Left lobe of liver (tissue), 2 donors: Measurements from ENCODE around the gene SAE1. TPM values are rescaled to one million over a fixed set of nuclear protein-coding genes. Genes with fewer than 3 reads are reported as not detected.
"Not testable (repeated sequence)": the region's sequence is repeated elsewhere in the genome, so short reads cannot be mapped to it uniquely, and the experiment has no call there.

Experiments
- ATAC-seq: fragments of 200-7000 bp; cut with Tn5 transposase; one replicate; pipeline ENCODE4 v1.9.1; 2020; ENCODE audit warnings: mild to moderate bottlenecking, moderate library complexity
- DNase-seq: peaks from one replicate; pipeline ENCODE4 v3.0.0-alpha.2; 2020; ENCODE audit warnings: low spot score
- total RNA-seq: library from RNA; stranded (reverse); gene quantifications from one replicate; pipeline ENCODE4 v1.2.1, GENCODE V29; 2021
- donor health status: DM: no; HTN: no; CAD: no; lungs with moderate emphysema.
- donor health status: DM: no; HTN: yes; CAD: no.

The SAE1 gene
- total RNA-seq, 1 donor from 2014 or later, result 22.0 TPM

GRCh38 chr19:47124937-47125668 is 5.5 kb upstream of the SAE1 start:
- DNase-seq, result no peak

DNA sequence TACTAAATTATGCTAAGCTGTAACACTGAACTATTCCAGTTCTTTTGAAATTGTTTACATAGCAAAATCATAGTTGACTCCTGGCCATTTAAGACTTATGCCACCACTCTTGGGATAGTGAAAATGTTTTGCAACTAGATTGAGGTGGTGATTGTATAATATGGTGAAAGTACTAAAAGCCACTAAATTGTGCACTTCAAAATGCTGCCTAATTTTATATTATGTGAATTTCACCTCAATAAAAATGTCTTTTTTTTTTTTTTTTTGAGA is 5.0 kb upstream of the SAE1 start:
- no peak for DNase-seq
- peak; percentile 17 for ATAC-seq

More at GRCh38 chr19:47124937-47125668, 5.5 kb upstream of the SAE1 start:
- ATAC-seq, result peak; percentile 95

DNA sequence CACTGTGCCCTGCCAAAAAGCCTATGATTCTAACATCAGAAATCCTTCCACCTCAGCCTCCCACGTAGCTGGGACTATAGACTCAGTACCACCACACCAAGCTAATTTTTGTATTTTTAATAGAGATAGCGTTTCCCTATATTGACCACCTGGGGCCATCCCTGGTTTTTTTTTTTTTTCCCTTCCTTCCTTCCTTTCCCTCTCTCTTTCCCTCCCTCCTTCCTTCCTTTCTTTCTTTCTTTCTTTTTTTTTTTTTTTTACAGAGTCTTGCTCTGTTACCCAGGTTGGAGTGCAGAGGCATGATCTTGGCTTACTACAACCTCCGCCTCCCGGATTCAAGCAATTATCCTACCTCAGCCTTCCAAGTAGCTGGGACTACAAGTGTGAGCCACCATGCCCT is 1.1 kb upstream of the SAE1 start:
- no peak for ATAC-seq
- DNase-seq, result no peak

DNA sequence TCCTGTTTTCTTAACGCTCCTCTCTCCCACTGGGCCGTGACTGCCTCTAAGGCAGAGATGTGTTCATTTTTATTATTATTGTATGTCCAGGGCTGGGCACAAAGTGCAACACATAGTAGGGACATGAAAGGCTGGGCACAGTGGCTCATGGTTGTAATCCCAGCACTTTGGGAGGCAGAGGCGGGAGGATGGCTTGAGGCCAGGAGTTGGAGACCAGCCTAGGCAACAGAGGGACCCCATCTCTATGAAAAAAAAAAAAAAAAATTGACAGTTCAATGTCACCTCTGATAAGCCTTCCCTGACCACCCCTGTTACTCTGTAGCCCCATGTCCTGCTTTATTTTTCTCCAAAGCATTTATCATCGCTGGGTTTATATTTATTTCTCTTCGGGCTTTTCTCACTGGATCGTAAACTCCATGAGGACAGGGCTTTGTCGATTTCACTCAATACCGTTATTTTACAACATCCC is 481 bp upstream of the SAE1 start:
- ATAC-seq (no peak), DNase-seq (no peak)

DNA sequence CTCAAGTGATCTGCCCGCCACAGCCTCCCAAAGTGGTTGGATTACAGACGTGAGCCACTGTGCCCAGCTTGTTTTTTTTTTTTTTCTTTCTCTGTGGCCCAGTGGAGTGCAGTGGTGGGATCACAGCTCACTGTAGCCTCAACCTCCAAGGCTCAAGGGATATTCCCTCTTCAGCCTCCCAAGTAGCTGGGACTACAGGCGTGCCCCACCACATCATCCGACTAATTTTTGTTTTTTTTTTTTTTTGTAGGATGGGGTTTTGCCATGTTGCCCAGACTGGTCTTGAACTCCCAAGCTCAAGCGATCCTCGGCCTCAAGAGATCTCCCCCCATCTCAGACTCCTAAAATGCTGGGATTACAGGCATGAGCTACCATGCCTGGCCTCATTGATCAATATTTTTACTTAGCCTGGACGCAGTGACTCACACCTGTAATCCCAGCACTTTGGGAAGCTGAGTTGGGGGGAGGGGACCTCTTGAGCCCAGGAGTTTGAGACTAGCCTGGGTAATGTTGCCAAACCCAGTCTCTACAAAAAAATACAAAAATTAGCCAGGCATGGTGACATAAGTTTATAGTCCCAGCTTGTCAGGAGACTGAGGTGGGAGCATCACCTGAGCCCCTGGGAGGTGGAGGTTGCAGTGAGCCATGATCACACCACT is 1.7 kb downstream of the SAE1 start:
- ATAC-seq, result no peak
- DNase-seq, result no peak

- ATAC-seq, result no peak
- DNase-seq, result no peak
Observed at GRCh38 chr19:47133021-47133471, 2.4 kb downstream of the SAE1 start.

- ATAC-seq (no peak), DNase-seq (no peak)
Observed at GRCh38 chr19:47134545-47134944, 3.9 kb downstream of the SAE1 start.

DNA sequence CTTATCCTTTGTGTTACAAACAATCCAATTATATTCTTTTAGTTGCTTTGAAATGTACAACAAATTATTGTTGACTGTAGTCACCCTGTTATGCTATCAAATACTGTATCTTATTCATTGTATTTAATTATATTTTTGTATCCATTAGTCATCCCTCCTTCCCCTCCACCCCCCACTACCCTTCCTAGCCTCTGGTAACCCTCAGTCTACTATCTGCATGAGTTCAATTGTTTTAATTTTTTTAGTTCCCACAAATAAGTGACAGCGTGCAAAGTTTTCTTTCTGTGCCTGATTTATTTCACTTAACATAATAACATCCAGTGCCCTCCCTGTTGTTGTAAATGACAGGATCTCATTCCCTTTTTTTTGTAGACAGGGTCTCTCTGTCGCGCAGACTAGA is 4.5 kb downstream of the SAE1 start:
- no peak for DNase-seq
- ATAC-seq, result no peak

GRCh38 chr19:47141252-47141651 is 10.6 kb downstream of the SAE1 start:
- not testable (repeated sequence) for DNase-seq, ATAC-seq

DNA sequence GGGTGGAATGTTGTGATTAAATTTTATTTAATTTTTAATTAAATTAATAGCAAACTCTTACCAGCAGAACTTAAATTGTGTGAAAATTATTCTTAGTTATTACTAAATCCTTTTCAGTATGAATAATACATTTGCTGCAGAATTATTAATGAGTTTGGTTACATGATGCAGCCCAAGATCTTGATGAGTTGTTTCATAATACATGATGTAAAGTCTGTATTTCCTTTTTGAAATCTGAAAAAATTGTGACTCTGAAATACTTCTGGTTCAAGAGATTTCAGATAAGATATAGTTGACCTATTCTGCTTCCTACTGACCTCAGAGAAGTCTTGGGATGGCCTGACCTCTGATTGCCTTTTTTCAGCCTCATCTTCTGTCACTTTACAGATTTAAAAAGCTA is 11.1 kb downstream of the SAE1 start:
- DNase-seq (no peak), ATAC-seq (no peak)

DNA sequence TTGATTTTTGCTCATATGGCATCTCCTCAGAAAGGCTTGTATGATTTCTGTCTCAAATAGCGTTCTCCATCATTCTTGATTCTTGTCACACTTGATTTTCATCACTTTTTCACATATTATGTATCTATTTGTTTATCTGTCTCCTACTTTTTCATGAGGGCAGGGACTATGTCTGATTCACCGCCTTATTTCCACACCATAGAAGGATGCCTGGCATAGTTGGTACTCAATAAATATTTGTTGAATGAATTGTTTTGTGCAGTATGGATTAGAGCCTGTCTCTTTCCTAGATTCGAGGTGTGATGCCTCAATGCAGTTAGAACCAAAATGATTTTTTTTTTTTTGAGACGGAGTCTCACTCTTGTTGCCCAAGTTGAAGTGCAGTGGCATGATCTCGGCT is 12.1 kb downstream of the SAE1 start:
- no peak for ATAC-seq

DNA sequence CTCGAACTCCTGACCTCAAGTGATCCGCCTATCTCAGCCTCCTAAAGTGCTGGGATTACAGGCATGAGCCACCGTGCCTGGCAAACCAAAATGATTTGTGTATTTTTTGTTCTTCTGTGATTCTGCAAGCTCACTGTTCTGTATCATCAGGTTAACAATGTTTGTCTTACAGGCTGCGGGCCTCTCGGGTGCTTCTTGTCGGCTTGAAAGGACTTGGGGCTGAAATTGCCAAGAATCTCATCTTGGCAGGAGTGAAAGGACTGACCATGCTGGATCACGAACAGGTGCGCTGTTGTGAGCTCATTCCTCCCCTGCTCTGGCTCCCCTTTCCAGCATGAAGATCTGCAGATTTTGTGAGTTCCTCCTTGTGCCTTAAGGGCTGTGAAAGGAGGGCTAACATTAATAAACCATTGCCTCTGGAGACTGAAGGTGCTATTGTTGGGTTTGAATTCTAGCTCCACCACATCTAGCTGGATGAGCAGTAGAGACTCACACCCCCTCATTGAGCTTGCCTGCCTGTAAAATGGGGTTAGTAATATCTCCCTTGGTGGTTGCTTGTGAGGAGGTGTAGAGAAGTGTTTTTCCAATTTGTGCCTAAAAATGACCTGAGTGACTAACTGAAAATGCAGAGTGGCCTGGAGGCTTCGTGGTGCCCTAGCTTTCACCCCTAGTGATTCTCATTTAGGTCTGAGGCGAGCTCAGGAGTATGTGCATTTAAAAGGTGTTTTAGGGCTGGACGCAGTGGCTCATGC is 12.9 kb downstream of the SAE1 start:
- no peak for DNase-seq
- no peak for ATAC-seq

More for the DNA sequence above, 12.1 kb downstream of the SAE1 start:
- DNase-seq, result no peak

- ATAC-seq, result no peak
- no peak for DNase-seq
Observed at GRCh38 chr19:47144630-47145029, 14.0 kb downstream of the SAE1 start.

DNA sequence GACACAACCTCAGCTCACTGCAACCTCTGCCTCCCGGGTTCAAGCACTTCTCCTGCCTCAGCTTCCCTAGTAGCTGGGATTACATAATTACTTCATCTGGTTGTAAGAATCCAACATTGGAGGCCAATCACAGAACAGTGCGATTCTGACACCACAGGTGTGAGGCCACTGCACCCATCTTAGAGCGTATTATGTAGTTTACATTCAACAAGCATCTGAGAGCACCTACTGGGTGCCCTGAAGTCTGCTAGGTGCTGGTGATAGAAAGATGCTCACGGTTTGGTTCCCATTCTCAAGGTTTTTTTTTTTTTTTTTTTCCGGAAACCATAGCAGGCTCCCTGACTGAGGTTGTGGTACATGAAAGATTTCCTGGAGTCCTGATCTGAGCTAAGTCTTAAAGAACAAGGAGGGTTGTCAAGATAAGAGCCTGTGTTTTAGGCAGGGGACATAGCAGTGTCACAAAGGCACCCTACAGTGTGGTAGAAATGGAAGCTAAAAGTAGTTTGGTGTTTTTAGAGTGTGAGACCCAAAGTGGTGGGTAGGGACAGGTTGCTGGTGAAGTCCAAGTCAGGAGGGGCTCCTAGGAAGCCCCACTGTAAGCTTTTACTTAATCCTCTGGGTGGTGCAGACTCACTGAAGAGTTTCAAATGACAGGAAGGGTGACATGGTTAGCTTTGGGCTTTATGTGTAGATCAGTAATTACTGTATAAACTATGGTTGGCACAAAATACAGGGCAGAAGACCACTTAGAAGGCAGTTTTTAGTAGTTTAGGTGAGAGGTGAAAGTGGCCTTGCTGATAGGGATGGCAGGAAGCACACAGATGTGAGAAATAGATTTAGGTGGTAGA is 15.2 kb downstream of the SAE1 start:
- ATAC-seq (no peak), DNase-seq (no peak)

- no peak for ATAC-seq
- no peak for DNase-seq
Observed at GRCh38 chr19:47146920-47147319, 16.3 kb downstream of the SAE1 start.

- DNase-seq (peak; percentile 50), ATAC-seq (peak; percentile 83)
Observed at GRCh38 chr19:47151627-47152026, 21.0 kb downstream of the SAE1 start.

DNA sequence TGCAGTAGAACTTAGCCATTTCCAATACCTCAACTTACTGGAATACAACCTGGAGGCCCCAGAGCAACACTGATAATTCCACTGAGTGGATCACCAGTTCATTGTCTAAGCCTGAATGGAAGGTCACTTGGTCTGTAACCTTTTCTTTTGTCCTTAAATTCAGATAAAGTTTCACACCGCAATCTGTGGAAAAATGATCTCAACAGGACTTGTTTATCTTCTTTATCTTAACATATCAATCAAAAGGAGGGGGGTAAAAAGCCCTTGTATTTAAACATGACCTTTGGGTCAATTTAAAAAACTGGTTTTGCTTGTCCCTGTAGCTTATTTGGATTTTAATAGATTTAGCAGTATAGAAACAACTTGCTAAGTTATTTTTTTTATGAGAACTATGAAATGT is 21.6 kb downstream of the SAE1 start:
- DNase-seq (no peak), ATAC-seq (no peak)

- ATAC-seq (no peak), DNase-seq (no peak)
Observed at GRCh38 chr19:47152632-47153031, 22.0 kb downstream of the SAE1 start.

DNA sequence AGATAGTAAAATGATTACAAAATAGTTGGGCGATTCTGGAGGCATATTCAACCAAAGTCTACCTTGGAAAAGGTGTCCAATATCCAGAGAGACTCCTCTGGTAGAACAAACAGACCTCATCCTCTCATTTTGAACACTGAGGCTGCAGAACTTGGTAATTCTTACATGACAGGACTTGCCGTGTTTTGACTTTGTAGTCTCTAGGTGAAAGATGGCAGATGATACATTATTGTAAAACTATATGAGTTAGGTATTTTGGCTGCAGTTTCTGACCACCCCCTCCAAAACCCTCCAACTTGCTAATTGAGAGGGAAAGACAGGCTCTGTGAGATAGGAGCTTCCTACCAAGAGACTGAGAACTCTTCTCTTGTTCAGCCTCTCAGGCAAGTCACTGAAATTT is 22.6 kb downstream of the SAE1 start:
- ATAC-seq (no peak), DNase-seq (no peak)

DNA sequence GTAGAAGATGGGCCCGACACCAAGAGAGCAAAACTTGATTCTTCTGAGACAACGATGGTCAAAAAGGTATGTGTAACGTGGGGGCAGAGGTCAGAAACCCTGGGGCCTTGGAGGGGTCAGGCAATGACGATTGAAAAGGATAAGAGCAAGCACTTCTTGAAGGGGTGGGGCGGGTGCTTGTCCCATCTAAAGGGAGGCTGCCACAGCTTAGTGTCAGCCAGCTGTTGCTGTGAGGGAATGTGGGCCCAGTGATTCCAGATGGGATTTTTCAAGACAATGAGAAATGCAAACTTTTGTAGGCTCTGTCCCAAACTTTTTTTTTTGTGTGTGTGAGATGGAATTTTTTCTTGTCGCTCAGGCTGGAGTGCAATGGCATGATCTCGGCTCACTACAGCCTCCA is 24.5 kb downstream of the SAE1 start:
- no peak for ATAC-seq
- no peak for DNase-seq

GRCh38 chr19:47156861-47157430 is 26.3 kb downstream of the SAE1 start:
- no peak for DNase-seq
- ATAC-seq, result no peak
